ENCODE measurements around the gene TAF4B. TPM values are rescaled to one million over a fixed set of nuclear protein-coding genes. Genes with fewer than 3 reads are reported as not detected.

The TAF4B gene
- total and polyA plus RNA-seq, 10 of the 15 experiments (the other 5 are each of a cell fraction or from before 2014, with no cell fraction given) = 2.3 to 15.0 (median 12.2) TPM

GRCh38 chr18:26356045-26356785 lies 130.0 kb downstream of the TAF4B start (continued):
- TF ChIP-seq, protein P1, sequence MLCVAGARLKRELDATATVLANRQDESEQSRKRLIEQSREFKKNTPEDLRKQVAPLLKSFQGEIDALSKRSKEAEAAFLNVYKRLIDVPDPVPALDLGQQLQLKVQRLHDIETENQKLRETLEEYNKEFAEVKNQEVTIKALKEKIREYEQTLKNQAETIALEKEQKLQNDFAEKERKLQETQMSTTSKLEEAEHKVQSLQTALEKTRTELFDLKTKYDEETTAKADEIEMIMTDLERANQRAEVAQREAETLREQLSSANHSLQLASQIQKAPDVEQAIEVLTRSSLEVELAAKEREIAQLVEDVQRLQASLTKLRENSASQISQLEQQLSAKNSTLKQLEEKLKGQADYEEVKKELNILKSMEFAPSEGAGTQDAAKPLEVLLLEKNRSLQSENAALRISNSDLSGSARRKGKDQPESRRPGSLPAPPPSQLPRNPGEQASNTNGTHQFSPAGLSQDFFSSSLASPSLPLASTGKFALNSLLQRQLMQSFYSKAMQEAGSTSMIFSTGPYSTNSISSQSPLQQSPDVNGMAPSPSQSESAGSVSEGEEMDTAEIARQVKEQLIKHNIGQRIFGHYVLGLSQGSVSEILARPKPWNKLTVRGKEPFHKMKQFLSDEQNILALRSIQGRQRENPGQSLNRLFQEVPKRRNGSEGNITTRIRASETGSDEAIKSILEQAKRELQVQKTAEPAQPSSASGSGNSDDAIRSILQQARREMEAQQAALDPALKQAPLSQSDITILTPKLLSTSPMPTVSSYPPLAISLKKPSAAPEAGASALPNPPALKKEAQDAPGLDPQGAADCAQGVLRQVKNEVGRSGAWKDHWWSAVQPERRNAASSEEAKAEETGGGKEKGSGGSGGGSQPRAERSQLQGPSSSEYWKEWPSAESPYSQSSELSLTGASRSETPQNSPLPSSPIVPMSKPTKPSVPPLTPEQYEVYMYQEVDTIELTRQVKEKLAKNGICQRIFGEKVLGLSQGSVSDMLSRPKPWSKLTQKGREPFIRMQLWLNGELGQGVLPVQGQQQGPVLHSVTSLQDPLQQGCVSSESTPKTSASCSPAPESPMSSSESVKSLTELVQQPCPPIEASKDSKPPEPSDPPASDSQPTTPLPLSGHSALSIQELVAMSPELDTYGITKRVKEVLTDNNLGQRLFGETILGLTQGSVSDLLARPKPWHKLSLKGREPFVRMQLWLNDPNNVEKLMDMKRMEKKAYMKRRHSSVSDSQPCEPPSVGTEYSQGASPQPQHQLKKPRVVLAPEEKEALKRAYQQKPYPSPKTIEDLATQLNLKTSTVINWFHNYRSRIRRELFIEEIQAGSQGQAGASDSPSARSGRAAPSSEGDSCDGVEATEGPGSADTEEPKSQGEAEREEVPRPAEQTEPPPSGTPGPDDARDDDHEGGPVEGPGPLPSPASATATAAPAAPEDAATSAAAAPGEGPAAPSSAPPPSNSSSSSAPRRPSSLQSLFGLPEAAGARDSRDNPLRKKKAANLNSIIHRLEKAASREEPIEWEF (IDR thresholded peaks at IDR 0.05; ENCODE audit: insufficient replicate concordance, low read depth, low read length) = no peak
- TF ChIP-seq ESRRA (IDR thresholded peaks at IDR 0.05; ENCODE audit: low read length) (no peak), NFYB (IDR thresholded peaks at IDR 0.05; ENCODE audit: insufficient read depth, low read depth, low read length) (no peak), MXI1 (IDR thresholded peaks at IDR 0.05; ENCODE audit: low read depth, low read length) (no peak), POU2F2 (IDR thresholded peaks at IDR 0.05; ENCODE audit: borderline replicate concordance, low read depth, low read length) (no peak), RAD51 (IDR thresholded peaks at IDR 0.05) (no peak), YBX1 (IDR thresholded peaks at IDR 0.05) (no peak), MEF2B (IDR thresholded peaks at IDR 0.05; ENCODE audit: partially characterized antibody, poor library complexity, severe bottlenecking) (peak; percentile 39), NFXL1 (IDR thresholded peaks at IDR 0.05; ENCODE audit: borderline replicate concordance) (no peak), ATF7 (IDR thresholded peaks at IDR 0.05; ENCODE audit: low read depth) (peak; percentile 51; the same call in 1 of the 2 replicates)
- TF ChIP-seq, protein P2, sequence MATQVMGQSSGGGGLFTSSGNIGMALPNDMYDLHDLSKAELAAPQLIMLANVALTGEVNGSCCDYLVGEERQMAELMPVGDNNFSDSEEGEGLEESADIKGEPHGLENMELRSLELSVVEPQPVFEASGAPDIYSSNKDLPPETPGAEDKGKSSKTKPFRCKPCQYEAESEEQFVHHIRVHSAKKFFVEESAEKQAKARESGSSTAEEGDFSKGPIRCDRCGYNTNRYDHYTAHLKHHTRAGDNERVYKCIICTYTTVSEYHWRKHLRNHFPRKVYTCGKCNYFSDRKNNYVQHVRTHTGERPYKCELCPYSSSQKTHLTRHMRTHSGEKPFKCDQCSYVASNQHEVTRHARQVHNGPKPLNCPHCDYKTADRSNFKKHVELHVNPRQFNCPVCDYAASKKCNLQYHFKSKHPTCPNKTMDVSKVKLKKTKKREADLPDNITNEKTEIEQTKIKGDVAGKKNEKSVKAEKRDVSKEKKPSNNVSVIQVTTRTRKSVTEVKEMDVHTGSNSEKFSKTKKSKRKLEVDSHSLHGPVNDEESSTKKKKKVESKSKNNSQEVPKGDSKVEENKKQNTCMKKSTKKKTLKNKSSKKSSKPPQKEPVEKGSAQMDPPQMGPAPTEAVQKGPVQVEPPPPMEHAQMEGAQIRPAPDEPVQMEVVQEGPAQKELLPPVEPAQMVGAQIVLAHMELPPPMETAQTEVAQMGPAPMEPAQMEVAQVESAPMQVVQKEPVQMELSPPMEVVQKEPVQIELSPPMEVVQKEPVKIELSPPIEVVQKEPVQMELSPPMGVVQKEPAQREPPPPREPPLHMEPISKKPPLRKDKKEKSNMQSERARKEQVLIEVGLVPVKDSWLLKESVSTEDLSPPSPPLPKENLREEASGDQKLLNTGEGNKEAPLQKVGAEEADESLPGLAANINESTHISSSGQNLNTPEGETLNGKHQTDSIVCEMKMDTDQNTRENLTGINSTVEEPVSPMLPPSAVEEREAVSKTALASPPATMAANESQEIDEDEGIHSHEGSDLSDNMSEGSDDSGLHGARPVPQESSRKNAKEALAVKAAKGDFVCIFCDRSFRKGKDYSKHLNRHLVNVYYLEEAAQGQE (IDR thresholded peaks at IDR 0.05; ENCODE audit: low read depth, low read length) = no peak
- TF ChIP-seq, protein P3, sequence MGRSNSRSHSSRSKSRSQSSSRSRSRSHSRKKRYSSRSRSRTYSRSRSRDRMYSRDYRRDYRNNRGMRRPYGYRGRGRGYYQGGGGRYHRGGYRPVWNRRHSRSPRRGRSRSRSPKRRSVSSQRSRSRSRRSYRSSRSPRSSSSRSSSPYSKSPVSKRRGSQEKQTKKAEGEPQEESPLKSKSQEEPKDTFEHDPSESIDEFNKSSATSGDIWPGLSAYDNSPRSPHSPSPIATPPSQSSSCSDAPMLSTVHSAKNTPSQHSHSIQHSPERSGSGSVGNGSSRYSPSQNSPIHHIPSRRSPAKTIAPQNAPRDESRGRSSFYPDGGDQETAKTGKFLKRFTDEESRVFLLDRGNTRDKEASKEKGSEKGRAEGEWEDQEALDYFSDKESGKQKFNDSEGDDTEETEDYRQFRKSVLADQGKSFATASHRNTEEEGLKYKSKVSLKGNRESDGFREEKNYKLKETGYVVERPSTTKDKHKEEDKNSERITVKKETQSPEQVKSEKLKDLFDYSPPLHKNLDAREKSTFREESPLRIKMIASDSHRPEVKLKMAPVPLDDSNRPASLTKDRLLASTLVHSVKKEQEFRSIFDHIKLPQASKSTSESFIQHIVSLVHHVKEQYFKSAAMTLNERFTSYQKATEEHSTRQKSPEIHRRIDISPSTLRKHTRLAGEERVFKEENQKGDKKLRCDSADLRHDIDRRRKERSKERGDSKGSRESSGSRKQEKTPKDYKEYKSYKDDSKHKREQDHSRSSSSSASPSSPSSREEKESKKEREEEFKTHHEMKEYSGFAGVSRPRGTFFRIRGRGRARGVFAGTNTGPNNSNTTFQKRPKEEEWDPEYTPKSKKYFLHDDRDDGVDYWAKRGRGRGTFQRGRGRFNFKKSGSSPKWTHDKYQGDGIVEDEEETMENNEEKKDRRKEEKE (IDR thresholded peaks at IDR 0.05) = no peak
- TF ChIP-seq, protein P4, sequence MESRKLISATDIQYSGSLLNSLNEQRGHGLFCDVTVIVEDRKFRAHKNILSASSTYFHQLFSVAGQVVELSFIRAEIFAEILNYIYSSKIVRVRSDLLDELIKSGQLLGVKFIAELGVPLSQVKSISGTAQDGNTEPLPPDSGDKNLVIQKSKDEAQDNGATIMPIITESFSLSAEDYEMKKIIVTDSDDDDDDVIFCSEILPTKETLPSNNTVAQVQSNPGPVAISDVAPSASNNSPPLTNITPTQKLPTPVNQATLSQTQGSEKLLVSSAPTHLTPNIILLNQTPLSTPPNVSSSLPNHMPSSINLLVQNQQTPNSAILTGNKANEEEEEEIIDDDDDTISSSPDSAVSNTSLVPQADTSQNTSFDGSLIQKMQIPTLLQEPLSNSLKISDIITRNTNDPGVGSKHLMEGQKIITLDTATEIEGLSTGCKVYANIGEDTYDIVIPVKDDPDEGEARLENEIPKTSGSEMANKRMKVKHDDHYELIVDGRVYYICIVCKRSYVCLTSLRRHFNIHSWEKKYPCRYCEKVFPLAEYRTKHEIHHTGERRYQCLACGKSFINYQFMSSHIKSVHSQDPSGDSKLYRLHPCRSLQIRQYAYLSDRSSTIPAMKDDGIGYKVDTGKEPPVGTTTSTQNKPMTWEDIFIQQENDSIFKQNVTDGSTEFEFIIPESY (IDR thresholded peaks at IDR 0.05) = no peak

All from GM12878 (cell line).